ENCODE results near the gene GRK5.

DNA sequence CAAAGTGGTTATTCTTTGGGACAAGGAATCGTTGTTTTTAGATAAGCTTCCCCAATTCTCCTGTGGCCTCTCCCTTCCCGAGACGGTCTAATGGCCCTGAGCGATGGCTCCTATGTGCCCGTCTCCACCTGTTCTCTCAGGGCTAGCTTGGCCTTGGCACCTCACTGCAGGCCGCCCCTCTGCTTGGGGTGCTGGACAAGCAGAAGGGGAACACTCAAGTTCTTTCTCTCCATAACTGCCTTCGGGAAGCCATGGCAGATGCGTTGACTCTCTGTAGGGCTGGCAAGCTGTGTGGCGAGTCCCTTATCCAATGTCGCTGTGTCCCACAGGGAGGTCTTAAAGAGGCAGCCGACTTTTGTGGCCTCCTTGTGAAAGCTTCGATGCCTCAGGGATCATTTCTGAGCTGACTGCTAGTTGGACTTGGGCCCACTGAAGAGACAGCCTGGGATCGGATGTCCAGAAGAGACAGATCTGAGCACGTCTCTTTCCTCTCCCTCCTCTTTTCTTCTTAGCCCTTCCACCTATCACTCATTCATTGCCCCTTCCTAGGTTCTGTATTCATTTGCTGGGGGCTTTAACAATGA is 70.8 kb downstream of the GRK5 start:
- TF ChIP-seq CTCF (conservative IDR thresholded peaks at IDR 0.05), result no peak
- TF ChIP-seq EZH2 (IDR thresholded peaks at IDR 0.05; ENCODE audit: low read depth), result no peak

Measured in PC-9 (cell line).